ENCODE measurements around the gene CCDC91.

DNA sequence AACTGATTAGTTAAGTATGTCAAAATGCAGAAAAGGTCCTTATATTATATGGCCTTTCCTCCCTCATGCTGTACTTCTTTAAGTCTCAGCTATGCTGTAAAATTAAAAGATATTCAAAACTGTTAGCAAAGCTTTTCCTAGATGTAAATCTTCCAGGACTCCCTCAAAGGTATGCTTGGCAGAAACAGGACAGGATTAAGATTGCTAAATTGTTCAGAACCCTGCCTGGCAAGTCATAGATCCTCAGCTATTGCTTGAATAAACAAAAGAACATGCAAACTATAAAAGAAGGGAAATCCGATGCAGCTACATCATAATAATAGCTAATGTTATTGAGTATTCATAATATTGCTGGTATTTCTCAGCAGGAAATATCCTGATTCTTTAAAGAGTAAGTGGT lies 322.6 kb downstream of the CCDC91 start:
- no peak for TF ChIP-seq POLR2A (IDR thresholded peaks at IDR 0.05; ENCODE audit: low read depth, low read length)
- TF ChIP-seq POU2F2 (IDR thresholded peaks at IDR 0.05; ENCODE audit: low read depth, low read length), result no peak
- no peak for TF ChIP-seq TAF1 (IDR thresholded peaks at IDR 0.05; ENCODE audit: low read depth, low read length)
